IPS-18c (cell line): ENCODE results near the gene ELN.
"Not testable (repeated sequence)": the region's sequence is repeated elsewhere in the genome, so short reads cannot be mapped to it uniquely, and the experiment has no call there.

Experiments
- H3K4me3 ChIP-seq: 2 replicates; pipeline ENCODE4 v1.7.0; 2013; ENCODE audit warnings: low read depth, mild to moderate bottlenecking, low read length, moderate library complexity; ENCODE audit not compliant: insufficient read depth
- H3K9me3 ChIP-seq: one replicate; pipeline ENCODE4 v1.6.1; 2013; ENCODE audit warnings: mild to moderate bottlenecking, low read length, moderate library complexity; ENCODE audit not compliant: control insufficient read depth, insufficient read depth

ELN gene

GRCh38 chr7:73995821-73996511 lies 32.0 kb upstream of the ELN start:
- Histone ChIP-seq H3K4me3 (no peak overlapping the region), H3K9me3 (no peaks in the 10 kb centered on the region)

GRCh38 chr7:73997056-73997455 lies 30.9 kb upstream of the ELN start:
- no peaks in the 10 kb centered on the region for H3K9me3 ChIP-seq
- H3K4me3 ChIP-seq = no peak overlapping the region

- no peak overlapping the region for H3K4me3 ChIP-seq
Measured at GRCh38 chr7:73999664-74000435, 28.1 kb upstream of the ELN start.

GRCh38 chr7:74000489-74001149 lies 27.4 kb upstream of the ELN start:
- no peaks in the 10 kb centered on the region for H3K9me3 ChIP-seq

More at GRCh38 chr7:73999664-74000435, 28.1 kb upstream of the ELN start:
- no peaks in the 10 kb centered on the region for H3K9me3 ChIP-seq

GRCh38 chr7:74001150-74001494 lies 26.9 kb upstream of the ELN start:
- Histone ChIP-seq H3K4me3 (no peak overlapping the region), H3K9me3 (no peaks in the 10 kb centered on the region)

More at GRCh38 chr7:74000489-74001149, 27.4 kb upstream of the ELN start:
- H3K4me3 ChIP-seq = no peak overlapping the region

GRCh38 chr7:74002474-74003017 lies 25.4 kb upstream of the ELN start:
- no peak overlapping the region for H3K4me3 ChIP-seq
- H3K9me3 ChIP-seq = no peaks in the 10 kb centered on the region

- H3K9me3 ChIP-seq = no peaks in the 10 kb centered on the region
- no peak overlapping the region for H3K4me3 ChIP-seq
Measured at GRCh38 chr7:74003621-74004020, 24.4 kb upstream of the ELN start.

- Histone ChIP-seq H3K9me3 (no peaks in the 10 kb centered on the region), H3K4me3 (no peak overlapping the region)
Measured at GRCh38 chr7:74006032-74006431, 21.9 kb upstream of the ELN start.

GRCh38 chr7:74006451-74007241 lies 21.3 kb upstream of the ELN start:
- no peaks in the 10 kb centered on the region for H3K9me3 ChIP-seq
- H3K4me3 ChIP-seq = no peak overlapping the region

GRCh38 chr7:74007242-74007567 lies 20.8 kb upstream of the ELN start:
- Histone ChIP-seq H3K9me3 (no peaks in the 10 kb centered on the region), H3K4me3 (no peak overlapping the region)

GRCh38 chr7:74008687-74009086 lies 19.3 kb upstream of the ELN start:
- Histone ChIP-seq H3K9me3 (no peaks in the 10 kb centered on the region), H3K4me3 (no peak overlapping the region)

GRCh38 chr7:74009719-74010118 lies 18.3 kb upstream of the ELN start:
- Histone ChIP-seq H3K4me3 (no peak overlapping the region), H3K9me3 (no peaks in the 10 kb centered on the region)

- H3K9me3 ChIP-seq = no peaks in the 10 kb centered on the region
Measured at GRCh38 chr7:74010407-74010806, 17.6 kb upstream of the ELN start.

GRCh38 chr7:74011421-74011820 lies 16.6 kb upstream of the ELN start:
- H3K9me3 ChIP-seq, H3K4me3 ChIP-seq: not testable (repeated sequence)

More at GRCh38 chr7:74010407-74010806, 17.6 kb upstream of the ELN start:
- no peak overlapping the region for H3K4me3 ChIP-seq

GRCh38 chr7:74012842-74013249 lies 15.1 kb upstream of the ELN start:
- no peak overlapping the region for H3K4me3 ChIP-seq
- H3K9me3 ChIP-seq = no peaks in the 10 kb centered on the region

- no peak overlapping the region for H3K4me3 ChIP-seq
- no peaks in the 10 kb centered on the region for H3K9me3 ChIP-seq
Measured at GRCh38 chr7:74013539-74014272, 14.3 kb upstream of the ELN start.

- Histone ChIP-seq H3K4me3 (no peak overlapping the region), H3K9me3 (no peaks in the 10 kb centered on the region)
Measured at GRCh38 chr7:74014931-74015330, 13.0 kb upstream of the ELN start.
